Stomach (tissue), 4 donors: ENCODE measurements around the gene TRPM3.

ENCODE experiments used
- CTCF ChIP-seq, 7 experiments: fragments of 450-650 bp in 4 of 7; fragments of 200-600 bp in 3 of 7; sonication (generic) in 3 of 7; IDR thresholded peaks; one replicate each; pipeline ENCODE4 v1.5.1; 2016 to 2019; ENCODE audit warnings: antibody characterized with exemption in 7 of 7, control low read depth in 2 of 7, mild to moderate bottlenecking in 1 of 7
- EP300 ChIP-seq: sonication (generic); formaldehyde crosslinking; IDR thresholded peaks from one replicate; pipeline ENCODE4 v1.6.1; 2017; ENCODE audit warnings: antibody characterized with exemption
- POLR2A ChIP-seq, 4 donors: fragments of 450-650 bp; IDR thresholded peaks; one replicate each; pipeline ENCODE4 v1.6.1; 2016; ENCODE audit warnings: antibody characterized with exemption in 4 of 4, control low read depth in 2 of 4, mild to moderate bottlenecking in 1 of 4, moderate library complexity in 1 of 4
- POLR2AphosphoS5 ChIP-seq, 3 donors: sonication (generic); formaldehyde crosslinking; IDR thresholded peaks; one replicate each; pipeline ENCODE4 v1.6.1; 2016; ENCODE audit warnings: antibody characterized with exemption in 3 of 3

DNA sequence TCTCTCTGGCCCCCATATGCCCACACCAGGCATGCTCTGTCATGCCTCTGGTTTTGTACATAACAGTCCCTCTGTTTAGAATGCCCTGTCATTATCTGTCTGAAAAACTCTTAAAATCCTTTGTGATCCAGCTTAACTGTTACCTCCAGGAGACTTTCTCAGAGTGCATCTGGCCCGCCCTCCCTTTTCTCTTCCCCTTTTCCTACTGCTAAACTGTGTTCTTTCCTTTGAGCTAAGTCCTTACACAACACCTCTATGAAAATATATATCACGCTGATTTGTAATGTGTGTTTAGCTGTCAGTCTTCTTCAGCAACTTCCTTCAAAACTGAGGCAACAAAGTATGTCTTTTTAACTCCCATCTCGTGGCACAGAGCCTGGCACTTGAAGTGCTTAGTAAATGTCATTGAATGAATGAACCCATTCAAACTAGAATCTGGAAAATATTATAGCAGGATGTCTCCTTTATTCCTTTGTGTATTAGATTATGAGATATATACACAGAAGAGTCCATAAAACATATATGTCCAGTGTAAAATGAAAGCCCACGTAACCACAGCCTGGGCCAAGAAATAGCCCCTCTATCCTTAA lies 540.7 kb downstream of the TRPM3 start:
- TF ChIP-seq CTCF (IDR thresholded peaks at IDR 0.05) (no peak), EP300 (no peak), POLR2A (IDR thresholded peaks at IDR 0.05) (no peak), POLR2AphosphoS5 (IDR thresholded peaks at IDR 0.05) (no peak)
